ENCODE results near the gene PRKRIP1. TPM values are rescaled to one million over a fixed set of nuclear protein-coding genes. Genes with fewer than 3 reads are reported as not detected.

Gene PRKRIP1
- total RNA-seq, 1 experiment from 2014 or later, result 36.8 TPM

- Mint-ChIP-seq H3K36me3 (ENCODE audit: insufficient read depth, unreplicated experiment) (peaks cover 64% of the 10 kb centered on the region), H3K9me3 (ENCODE audit: unreplicated experiment) (no peaks in the 10 kb centered on the region), H3K4me3 (ENCODE audit: unreplicated experiment) (no peak overlapping the region), H3K4me1 (ENCODE audit: insufficient read depth, unreplicated experiment) (peaks cover 5% of the 10 kb centered on the region), H3K27me3 (ENCODE audit: insufficient read depth, unreplicated experiment) (no peaks in the 10 kb centered on the region), H3K27ac (ENCODE audit: low read depth, unreplicated experiment) (no peak overlapping the region)
- intact Hi-C loops (cut with micrococcal nuclease), result no loop called here
- TF ChIP-seq, protein P1, sequence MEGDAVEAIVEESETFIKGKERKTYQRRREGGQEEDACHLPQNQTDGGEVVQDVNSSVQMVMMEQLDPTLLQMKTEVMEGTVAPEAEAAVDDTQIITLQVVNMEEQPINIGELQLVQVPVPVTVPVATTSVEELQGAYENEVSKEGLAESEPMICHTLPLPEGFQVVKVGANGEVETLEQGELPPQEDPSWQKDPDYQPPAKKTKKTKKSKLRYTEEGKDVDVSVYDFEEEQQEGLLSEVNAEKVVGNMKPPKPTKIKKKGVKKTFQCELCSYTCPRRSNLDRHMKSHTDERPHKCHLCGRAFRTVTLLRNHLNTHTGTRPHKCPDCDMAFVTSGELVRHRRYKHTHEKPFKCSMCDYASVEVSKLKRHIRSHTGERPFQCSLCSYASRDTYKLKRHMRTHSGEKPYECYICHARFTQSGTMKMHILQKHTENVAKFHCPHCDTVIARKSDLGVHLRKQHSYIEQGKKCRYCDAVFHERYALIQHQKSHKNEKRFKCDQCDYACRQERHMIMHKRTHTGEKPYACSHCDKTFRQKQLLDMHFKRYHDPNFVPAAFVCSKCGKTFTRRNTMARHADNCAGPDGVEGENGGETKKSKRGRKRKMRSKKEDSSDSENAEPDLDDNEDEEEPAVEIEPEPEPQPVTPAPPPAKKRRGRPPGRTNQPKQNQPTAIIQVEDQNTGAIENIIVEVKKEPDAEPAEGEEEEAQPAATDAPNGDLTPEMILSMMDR (IDR thresholded peaks at IDR 0.05; ENCODE audit: unreplicated experiment), result no peak
- BruUV-seq (replicated peaks), result no TSS peak
- CTCF ChIA-PET, result no interaction called here
- POLR2A ChIA-PET, result interaction anchor here (1.2 kb wide), 1 partner anchor 15 kb away, joined by 3 read pairs; no protein-coding TSS in a partner anchor
- no peak for DNase-seq (ENCODE audit: unreplicated experiment)
These were observed 28.6 kb downstream of the PRKRIP1 start for GRCh38 chr7:102424787-102425218.

DNA sequence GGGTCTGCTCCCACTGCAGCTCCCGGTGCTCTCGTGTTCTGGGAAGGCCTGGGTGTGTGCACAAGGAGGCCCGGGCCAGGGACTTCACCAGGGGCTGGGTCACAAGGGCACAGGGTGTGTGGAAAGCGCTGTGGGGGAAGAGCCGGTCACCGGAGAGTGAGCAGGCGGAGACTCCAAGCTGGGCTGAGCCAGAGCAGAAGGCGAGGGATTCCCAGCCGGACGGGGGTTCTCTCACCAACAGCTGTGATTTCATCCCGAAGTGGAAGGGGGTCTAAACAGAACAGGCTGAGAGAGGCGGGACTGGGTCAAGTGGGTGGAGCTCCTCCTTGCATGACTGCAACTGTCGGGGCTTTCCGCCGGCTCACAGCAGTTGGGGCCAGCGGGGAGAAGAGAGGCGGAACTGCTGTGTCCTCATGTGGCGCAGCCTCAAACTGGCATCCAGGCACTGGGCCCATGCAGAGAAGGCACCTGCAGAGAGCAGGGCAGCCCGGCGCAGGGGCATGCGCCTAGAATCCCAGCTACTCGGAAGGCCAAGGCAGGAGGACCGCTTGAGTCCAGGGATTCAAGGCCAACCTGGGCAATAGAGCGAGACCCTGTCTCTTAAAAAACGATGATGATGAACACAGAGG is 29.6 kb downstream of the PRKRIP1 start:
- no peak overlapping the region for H3K4me3 Mint-ChIP-seq (ENCODE audit: unreplicated experiment)
- TSS peak; percentile 68 for BruUV-seq (replicated peaks)
- no peaks in the 10 kb centered on the region for H3K9me3 Mint-ChIP-seq (ENCODE audit: unreplicated experiment)
- intact Hi-C loops (cut with micrococcal nuclease), result no loop called here
- no peak for DNase-seq (ENCODE audit: unreplicated experiment)
- POLR2A ChIA-PET, result no interaction called here
- H3K27me3 Mint-ChIP-seq (ENCODE audit: insufficient read depth, unreplicated experiment), result no peaks in the 10 kb centered on the region
- peaks cover 6% of the 10 kb centered on the region for H3K4me1 Mint-ChIP-seq (ENCODE audit: insufficient read depth, unreplicated experiment)
- CTCF ChIA-PET, result no interaction called here
- H3K27ac Mint-ChIP-seq (ENCODE audit: low read depth, unreplicated experiment), result no peak overlapping the region
- TF ChIP-seq, protein P1 (IDR thresholded peaks at IDR 0.05; ENCODE audit: unreplicated experiment), result no peak
- H3K36me3 Mint-ChIP-seq (ENCODE audit: insufficient read depth, unreplicated experiment), result peaks cover 57% of the 10 kb centered on the region

- POLR2A ChIA-PET, result no interaction called here
- H3K9me3 Mint-ChIP-seq (ENCODE audit: unreplicated experiment), result no peaks in the 10 kb centered on the region
- no peak for DNase-seq (ENCODE audit: unreplicated experiment)
- intact Hi-C loops (cut with micrococcal nuclease), result no loop called here
- TF ChIP-seq, protein P1 (IDR thresholded peaks at IDR 0.05; ENCODE audit: unreplicated experiment), result no peak
- H3K4me1 Mint-ChIP-seq (ENCODE audit: insufficient read depth, unreplicated experiment), result peaks cover 6% of the 10 kb centered on the region
- CTCF ChIA-PET, result no interaction called here
- no peak overlapping the region for H3K4me3 Mint-ChIP-seq (ENCODE audit: unreplicated experiment)
- H3K36me3 Mint-ChIP-seq (ENCODE audit: insufficient read depth, unreplicated experiment), result peaks cover 50% of the 10 kb centered on the region
- H3K27ac Mint-ChIP-seq (ENCODE audit: low read depth, unreplicated experiment), result no peak overlapping the region
- BruUV-seq (replicated peaks), result no TSS peak
- no peaks in the 10 kb centered on the region for H3K27me3 Mint-ChIP-seq (ENCODE audit: insufficient read depth, unreplicated experiment)
These were observed 30.3 kb downstream of the PRKRIP1 start for GRCh38 chr7:102426268-102427018.

DNA sequence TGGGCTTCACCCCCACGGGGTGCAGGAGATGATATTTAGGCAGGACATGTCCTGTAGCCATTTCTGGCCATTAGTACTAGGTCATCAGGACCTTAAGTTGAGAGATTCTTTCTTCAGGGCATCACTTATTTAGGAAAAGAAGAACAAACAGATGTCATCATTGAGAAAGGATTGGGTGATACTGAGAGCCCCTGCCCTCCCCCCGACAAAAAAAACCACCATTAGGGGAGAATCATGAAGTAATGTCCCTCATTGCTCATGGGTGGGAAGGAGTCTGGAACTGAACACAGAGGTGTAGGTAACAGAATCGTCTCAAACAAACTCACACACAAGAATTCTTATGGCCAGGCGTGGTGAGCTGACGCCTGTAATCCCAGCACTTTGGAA is 30.8 kb downstream of the PRKRIP1 start:
- CTCF ChIA-PET, result interaction anchor here (0.6 kb wide), 1 partner anchor 22 kb away, joined by 3 read pairs; no protein-coding TSS in a partner anchor
- Mint-ChIP-seq H3K4me3 (ENCODE audit: unreplicated experiment) (no peak overlapping the region), H3K27me3 (ENCODE audit: insufficient read depth, unreplicated experiment) (no peaks in the 10 kb centered on the region), H3K36me3 (ENCODE audit: insufficient read depth, unreplicated experiment) (peaks cover 45% of the 10 kb centered on the region), H3K4me1 (ENCODE audit: insufficient read depth, unreplicated experiment) (peaks cover 6% of the 10 kb centered on the region), H3K9me3 (ENCODE audit: unreplicated experiment) (no peaks in the 10 kb centered on the region), H3K27ac (ENCODE audit: low read depth, unreplicated experiment) (no peak overlapping the region)
- no TSS peak for BruUV-seq (replicated peaks)
- POLR2A ChIA-PET, result no interaction called here
- no peak for DNase-seq (ENCODE audit: unreplicated experiment)
- TF ChIP-seq, protein P1 (IDR thresholded peaks at IDR 0.05; ENCODE audit: unreplicated experiment), result no peak
- intact Hi-C loops (cut with micrococcal nuclease), result no loop called here
